Umbilical cord (tissue), 2 donors: ENCODE results near the gene PER2. TPM values are rescaled to one million over a fixed set of nuclear protein-coding genes. Genes with fewer than 3 reads are reported as not detected.
"Not testable (repeated sequence)": the region's sequence is repeated elsewhere in the genome, so short reads cannot be mapped to it uniquely, and the experiment has no call there.

Experiments used
- DNase-seq: peaks from one replicate; pipeline ENCODE4 v3.0.0-alpha.2; 2015; ENCODE audit warnings: low spot score
- total RNA-seq: library from RNA; depleted of rRNA; stranded (reverse); fragments of >200 nt; gene quantifications from one replicate; pipeline ENCODE4 v1.2.3, GENCODE V29; 2014; ENCODE audit warnings: low replicate concordance; ENCODE audit not compliant: insufficient read depth

The PER2 gene
- total RNA-seq = 11.3 TPM

- peak; percentile 71 for DNase-seq
Observed at GRCh38 chr2:238287737-238288649, at the start of gene PER2. Gene PER2 (minus strand): TSS chr2:238288610. CDS start chr2:238277936, 10,674 bp downstream.

- DNase-seq = no peak
Observed at GRCh38 chr2:238337846-238338245, 49.4 kb upstream of the PER2 start.

- no peak for DNase-seq
Observed at GRCh38 chr2:238336793-238337444, 48.5 kb upstream of the PER2 start.

- DNase-seq = peak; percentile 19
Observed at GRCh38 chr2:238336151-238336550, 47.7 kb upstream of the PER2 start.

- not testable (repeated sequence) for DNase-seq
Observed at GRCh38 chr2:238335591-238335990, 47.2 kb upstream of the PER2 start.

GRCh38 chr2:238334885-238335284 is 46.5 kb upstream of the PER2 start:
- DNase-seq = no peak

- no peak for DNase-seq
Observed at GRCh38 chr2:238331916-238332315, 43.5 kb upstream of the PER2 start.

- no peak for DNase-seq
Observed at GRCh38 chr2:238330391-238330790, 42.0 kb upstream of the PER2 start.

GRCh38 chr2:238327751-238328150 is 39.3 kb upstream of the PER2 start:
- DNase-seq = no peak

- no peak for DNase-seq
Observed at GRCh38 chr2:238326801-238327365, 38.5 kb upstream of the PER2 start.

GRCh38 chr2:238325694-238326093 is 37.3 kb upstream of the PER2 start:
- no peak for DNase-seq

- DNase-seq = not testable (repeated sequence)
Observed at GRCh38 chr2:238324248-238324647, 35.8 kb upstream of the PER2 start.

GRCh38 chr2:238322001-238322411 is 33.6 kb upstream of the PER2 start:
- DNase-seq = no peak

GRCh38 chr2:238321467-238321866 is 33.1 kb upstream of the PER2 start:
- DNase-seq = no peak

GRCh38 chr2:238320648-238321281 is 32.4 kb upstream of the PER2 start:
- DNase-seq = no peak

- DNase-seq = peak; percentile 95
Observed at GRCh38 chr2:238320246-238320647, 31.8 kb upstream of the PER2 start, which contains the start of gene TRAF3IP1. Gene TRAF3IP1 (plus strand): TSS chr2:238320518. CDS start chr2:238320663, 145 bp downstream.

- no peak for DNase-seq
Observed at GRCh38 chr2:238315031-238315595, 26.7 kb upstream of the PER2 start.

GRCh38 chr2:238314576-238314975 is 26.2 kb upstream of the PER2 start:
- DNase-seq = no peak

GRCh38 chr2:238313991-238314350 is 25.6 kb upstream of the PER2 start:
- no peak for DNase-seq

GRCh38 chr2:238313289-238313990 is 25.0 kb upstream of the PER2 start:
- no peak for DNase-seq

GRCh38 chr2:238310721-238311120 is 22.3 kb upstream of the PER2 start:
- not testable (repeated sequence) for DNase-seq
